Erythroblast (primary cell): Measurements from ENCODE around the gene CACNA1D.

Experiments used
- DNase-seq, 2 experiments: peaks; one replicate each; lab custom pipeline; 2025; lab: John Stamatoyannopoulos, UW
- GATA1 ChIP-seq: IDR thresholded peaks from 2 replicates; pipeline ENCODE4 v1.6.1; 2011; ENCODE audit warnings: low read depth, mild to moderate bottlenecking, control low read depth, low read length, moderate library complexity
- POLR2A ChIP-seq: IDR thresholded peaks from 2 replicates; pipeline ENCODE4 v1.6.1; 2011; ENCODE audit warnings: mild to moderate bottlenecking, low read length

Gene CACNA1D

GRCh38 chr3:53806182-53807116, 312.0 kb downstream of the CACNA1D start:
- no peak for DNase-seq
- TF ChIP-seq POLR2A (no peak), GATA1 (no peak)

- TF ChIP-seq POLR2A: no peak
- TF ChIP-seq GATA1: no peak
- DNase-seq: no peak
Observed at GRCh38 chr3:53807117-53807810, 312.9 kb downstream of the CACNA1D start.

- TF ChIP-seq GATA1: no peak
- no peak for TF ChIP-seq POLR2A
- no peak for DNase-seq
Observed at GRCh38 chr3:53808496-53808895, 314.1 kb downstream of the CACNA1D start.

GRCh38 chr3:53809267-53809666, 314.9 kb downstream of the CACNA1D start:
- TF ChIP-seq POLR2A (no peak), GATA1 (no peak)
- no peak for DNase-seq

- DNase-seq: no peak
- TF ChIP-seq GATA1 (no peak), POLR2A (no peak)
Observed at GRCh38 chr3:53809764-53810400, 315.5 kb downstream of the CACNA1D start.

GRCh38 chr3:53811143-53811927, 316.9 kb downstream of the CACNA1D start:
- DNase-seq: no peak
- no peak for TF ChIP-seq POLR2A
- no peak for TF ChIP-seq GATA1

- no peak for DNase-seq
- TF ChIP-seq POLR2A (no peak), GATA1 (no peak)
Observed at GRCh38 chr3:53812434-53812833, 318.0 kb downstream of the CACNA1D start.

- TF ChIP-seq GATA1: no peak
- TF ChIP-seq POLR2A: no peak
- DNase-seq: no peak
Observed at GRCh38 chr3:53813229-53813628, 318.8 kb downstream of the CACNA1D start.

GRCh38 chr3:53813876-53814275, 319.5 kb downstream of the CACNA1D start:
- TF ChIP-seq GATA1: no peak
- no peak for DNase-seq

- no peak for DNase-seq
- TF ChIP-seq GATA1 (no peak), POLR2A (no peak)
Observed at GRCh38 chr3:53815067-53815466, 320.7 kb downstream of the CACNA1D start.

- TF ChIP-seq GATA1 (no peak), POLR2A (no peak)
- no peak for DNase-seq
Observed at GRCh38 chr3:53815651-53816050, 321.2 kb downstream of the CACNA1D start.

- no peak for TF ChIP-seq GATA1
- no peak for TF ChIP-seq POLR2A
- DNase-seq: no peak
Observed at GRCh38 chr3:53816425-53816824, 322.0 kb downstream of the CACNA1D start.

GRCh38 chr3:53817211-53817610, 322.8 kb downstream of the CACNA1D start:
- TF ChIP-seq POLR2A: no peak
- TF ChIP-seq GATA1: no peak
- no peak for DNase-seq
